HepG2 (cell line): ENCODE results near the gene IGF2BP1. TPM values are rescaled to one million over a fixed set of nuclear protein-coding genes. Genes with fewer than 3 reads are reported as not detected.
A peak's percentile ranks its signal among the peaks of the same experiment; 100 is the strongest.

Experiments
- CEBPZ ChIP-seq: IDR thresholded peaks from 2 replicates; pipeline ENCODE4 v1.6.1; 2012; ENCODE audit warnings: low read length, improper control_type of control experiment
- CREBL2 ChIP-seq: sonication (generic); formaldehyde crosslinking; IDR thresholded peaks from 2 replicates; pipeline ENCODE4 v1.8.1; 2023; ENCODE audit warnings: missing genetic modification reagents, mild to moderate bottlenecking, borderline replicate concordance
- FOSL2 ChIP-seq: sonication (generic); formaldehyde crosslinking; IDR thresholded peaks from 2 replicates; pipeline ENCODE4 v1.4.0; 2020; ENCODE audit warnings: missing genetic modification reagents
- KIAA2018 ChIP-seq: sonication (generic); formaldehyde crosslinking; IDR thresholded peaks from 2 replicates; pipeline ENCODE4 v1.5.0; 2020; ENCODE audit warnings: mild to moderate bottlenecking, missing genetic modification reagents, borderline replicate concordance
- MTF2 ChIP-seq: sonication (generic); formaldehyde crosslinking; IDR thresholded peaks from 2 replicates; pipeline ENCODE4 v1.5.0; 2020; ENCODE audit warnings: missing genetic modification reagents, borderline replicate concordance
- NR2F1 ChIP-seq, 2 experiments: fragments of 450-650 bp in 1 of 2; formaldehyde crosslinking in 1 of 2; IDR thresholded peaks; 2 replicates each; pipeline versions ENCODE4 v1.5.0 to v1.6.1; 2016 to 2020; ENCODE audit warnings: mild to moderate bottlenecking in 1 of 2, missing compliant biosample characterization in 1 of 2, missing genetic modification reagents in 1 of 2, moderate library complexity in 1 of 2
- ZBTB33 ChIP-seq: sonication (generic); formaldehyde crosslinking; IDR thresholded peaks from 2 replicates; pipeline ENCODE4 v1.4.0; 2020; ENCODE audit warnings: missing genetic modification reagents
- ZNF205 ChIP-seq: IDR thresholded peaks from 2 replicates; pipeline ENCODE4 v1.6.1; 2018; ENCODE audit warnings: missing biosample characterization, missing genetic modification reagents
- ZNF570 ChIP-seq: sonication (generic); formaldehyde crosslinking; IDR thresholded peaks from 2 replicates; pipeline ENCODE4 v1.4.0; 2020; ENCODE audit warnings: mild to moderate bottlenecking, missing genetic modification reagents, borderline replicate concordance
- ZNF841 ChIP-seq: sonication (generic); formaldehyde crosslinking; IDR thresholded peaks from 2 replicates; pipeline ENCODE4 v1.8.1; 2023; ENCODE audit warnings: missing genetic modification reagents, borderline replicate concordance
- polyA plus RNA-seq, 8 experiments: library from polyadenylated mRNA; depleted of rRNA in 3 of 8; stranded (reverse) in 7 of 8; unstranded in 1 of 8; fragments of >200 nt; fragmentation: Illumina TruSeq in 4 of 8; extraction: Trizol in 4 of 8; gene quantifications; 2 replicates each; pipeline versions ENCODE4 v1.2.1 to v1.2.3, GENCODE V29; 2011 to 2016; ENCODE audit warnings: low read depth in 4 of 8, missing spikeins in 1 of 8, mixed read lengths in 1 of 8; ENCODE audit not compliant: insufficient read depth in 1 of 8
- total RNA-seq, 5 experiments: library from RNA; depleted of rRNA; stranded (reverse); fragments of >200 nt; fragmentation: Illumina TruSeq; extraction: Trizol; gene quantifications; 2 replicates each; pipeline ENCODE4 v1.2.3, GENCODE V29; 2016; ENCODE audit warnings: low read depth in 1 of 5

IGF2BP1 gene
- total and polyA plus RNA-seq, 2 of the 13 experiments (the other 11 are each of a cell fraction or from before 2014, with no cell fraction given), result 29.7 to 75.1 TPM

- no peak for TF ChIP-seq KIAA2018 (CRISPR knock-in tag)
- TF ChIP-seq NR2F1 (CRISPR knock-in tag; IDR thresholded peaks at IDR 0.05), result no peak
- TF ChIP-seq CREBL2 (CRISPR knock-in tag), result no peak
- peak; percentile 72; the same call in 1 of the 2 replicates for TF ChIP-seq ZNF205
- peak; percentile 83 for TF ChIP-seq MTF2 (CRISPR knock-in tag)
- peak; percentile 71; the same call in 1 of the 2 replicates for TF ChIP-seq ZNF841 (CRISPR knock-in tag)
- peak; percentile 71 for TF ChIP-seq FOSL2
- no peak for TF ChIP-seq CEBPZ
- TF ChIP-seq ZBTB33 (CRISPR knock-in tag), result peak; percentile 53; the same call in 1 of the 2 replicates
- 0 out of 2 replicates have a peak, but pooled peaks have one; percentile 46 for TF ChIP-seq ZNF570 (CRISPR knock-in tag)
These were observed 1.0 kb upstream of the IGF2BP1 start (continued) for GRCh38 chr17:48995974-48996721.
